NB4 (cell line): ENCODE results near the gene TRIM45.

ENCODE experiments used
- CTCF ChIP-seq: IDR thresholded peaks from one replicate; pipeline ENCODE4 v1.5.1; 2012; ENCODE audit warnings: low read depth, low read length
- POLR2A ChIP-seq: IDR thresholded peaks from 2 replicates; pipeline ENCODE4 v1.6.1; 2011; ENCODE audit warnings: mild to moderate bottlenecking; ENCODE audit not compliant: insufficient read length; ENCODE audit errors: extremely low read depth

- no peak for TF ChIP-seq CTCF
- no peak for TF ChIP-seq POLR2A
Measured at GRCh38 chr1:117138561-117138960, 17.0 kb upstream of the TRIM45 start.
